T-helper 2 cell treated with Interferon-gamma antibody and Interleukin-4, amounts not matched to agents 5 μg/mL and 100 μg/mL, for 36 hours (primary cell): ENCODE measurements around the gene MRPL38.
"Not testable (repeated sequence)": the region's sequence is repeated elsewhere in the genome, so short reads cannot be mapped to it uniquely, and the experiment has no call there.

ENCODE experiments used
- DNase-seq: peaks from one replicate; pipeline ENCODE4 v3.0.0; 2021; ENCODE audit warnings: low spot score
- H3K27ac Mint-ChIP-seq: one replicate; pipeline ENCODE4 v1.8.0; 2021; ENCODE audit warnings: mild to moderate bottlenecking, mixed read lengths
- H3K27me3 Mint-ChIP-seq: one replicate; pipeline ENCODE4 v1.8.0; 2021; ENCODE audit warnings: low read depth, mixed read lengths
- H3K36me3 Mint-ChIP-seq: one replicate; pipeline ENCODE4 v1.8.0; 2021; ENCODE audit warnings: low read depth, mixed read lengths
- H3K4me1 Mint-ChIP-seq: one replicate; pipeline ENCODE4 v1.8.0; 2021; ENCODE audit warnings: low read depth, mixed read lengths
- H3K4me3 Mint-ChIP-seq: one replicate; pipeline ENCODE4 v1.8.0; 2022; ENCODE audit warnings: mild to moderate bottlenecking, moderate library complexity, mixed read lengths
- H3K9me3 Mint-ChIP-seq: one replicate; pipeline ENCODE4 v1.8.0; 2021; ENCODE audit warnings: mixed read lengths

MRPL38 gene

DNA sequence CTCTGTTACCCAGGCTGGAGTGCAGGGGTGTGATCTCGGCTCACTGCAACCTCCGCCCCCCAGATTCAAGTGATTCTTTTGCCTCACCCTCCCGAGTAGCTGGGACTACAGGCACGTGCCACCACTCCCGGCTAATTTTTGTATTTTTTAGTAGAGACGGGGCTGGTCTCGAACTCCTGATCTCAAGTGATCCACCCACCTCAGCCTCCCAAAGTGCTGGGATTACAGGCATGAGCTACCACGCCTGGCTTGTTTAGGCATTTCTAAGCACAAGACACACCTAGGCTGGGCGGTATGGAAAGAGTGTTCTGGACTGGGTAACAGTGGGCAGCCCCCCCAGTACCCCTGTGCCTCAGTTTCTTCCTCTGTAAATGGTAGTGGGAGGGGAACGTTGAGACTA, 34.5 kb downstream of the MRPL38 start:
- Mint-ChIP-seq H3K27ac (peak overlapping the region; percentile 21), H3K4me1 (peaks cover 18% of the 10 kb centered on the region)
- DNase-seq, H3K9me3 Mint-ChIP-seq, H3K36me3 Mint-ChIP-seq, H3K4me3 Mint-ChIP-seq, H3K27me3 Mint-ChIP-seq: not testable (repeated sequence)

- Mint-ChIP-seq H3K4me1 (peaks cover 24% of the 10 kb centered on the region), H3K27me3 (no peaks in the 10 kb centered on the region), H3K9me3 (no peaks in the 10 kb centered on the region), H3K36me3 (no peaks in the 10 kb centered on the region), H3K27ac (no peak overlapping the region), H3K4me3 (no peak overlapping the region)
- DNase-seq, result no peak
These were observed 35.2 kb downstream of the MRPL38 start for GRCh38 chr17:75869282-75870141.

DNA sequence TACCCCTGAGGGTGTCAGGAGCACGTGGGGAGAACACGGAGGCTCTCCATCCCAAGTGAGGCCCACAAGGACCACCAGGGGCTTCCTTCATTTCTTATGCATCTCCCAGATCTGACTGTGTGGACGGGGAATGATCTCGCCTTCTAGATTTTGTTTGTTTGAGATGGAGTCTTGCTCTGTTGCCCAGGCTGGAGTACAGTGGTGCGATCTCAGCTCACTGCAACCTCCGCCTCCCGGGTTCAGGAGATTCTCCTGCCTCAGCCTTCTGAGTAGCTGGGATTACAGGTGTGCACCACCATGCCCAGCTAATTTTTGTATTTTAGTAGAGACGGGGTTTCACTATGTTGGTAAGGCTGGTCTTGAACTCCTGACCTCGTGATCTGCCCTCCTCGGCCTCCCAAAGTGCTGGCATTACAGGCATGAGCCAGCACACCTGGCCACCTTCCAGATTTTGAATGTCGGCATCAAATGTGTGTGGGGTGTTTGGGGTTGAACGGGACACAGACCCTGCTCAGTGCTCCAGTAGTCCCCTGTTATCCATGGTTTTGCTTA, 35.9 kb downstream of the MRPL38 start:
- H3K9me3 Mint-ChIP-seq, H3K36me3 Mint-ChIP-seq, H3K4me3 Mint-ChIP-seq, H3K27me3 Mint-ChIP-seq, H3K27ac Mint-ChIP-seq, DNase-seq: not testable (repeated sequence)
- peaks cover 31% of the 10 kb centered on the region for H3K4me1 Mint-ChIP-seq

DNA sequence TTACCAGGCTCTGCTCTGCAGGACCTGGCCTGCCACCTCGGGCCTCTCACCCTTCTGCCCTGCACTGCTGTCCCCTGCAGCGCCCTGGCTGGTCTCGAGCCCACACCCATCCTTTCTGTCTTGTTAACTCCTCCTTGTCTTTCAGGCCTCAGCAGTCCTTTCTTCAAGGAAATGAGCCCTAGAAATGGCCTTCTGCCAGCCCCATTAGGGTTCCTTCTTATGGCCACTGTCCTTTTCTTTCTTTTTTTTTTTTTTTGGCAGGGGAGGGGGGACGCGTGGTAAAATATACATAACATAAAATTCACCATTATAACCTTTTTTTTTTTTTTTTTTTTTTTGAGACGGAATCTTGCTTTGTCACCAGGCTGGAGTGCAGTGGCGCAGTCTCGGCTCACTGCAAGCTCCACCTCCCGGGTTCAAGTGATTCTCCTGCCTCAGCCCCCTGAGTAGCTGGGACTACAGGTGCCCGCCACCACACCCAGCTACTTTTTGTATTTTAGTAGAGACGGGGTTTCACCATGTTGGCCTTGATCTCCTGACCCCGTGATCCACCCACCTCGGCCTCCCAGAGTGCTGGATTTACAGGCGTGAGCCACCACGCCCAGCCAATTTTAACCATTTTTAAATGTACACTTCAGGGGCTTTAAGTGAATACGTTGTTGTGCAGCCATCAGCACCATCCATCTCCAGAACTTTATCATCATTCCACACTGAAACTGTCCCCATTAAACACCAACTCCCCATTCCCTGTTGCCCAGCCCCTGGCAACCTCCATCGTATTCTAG, 39.1 kb downstream of the MRPL38 start:
- not testable (repeated sequence) for H3K27me3 Mint-ChIP-seq, H3K9me3 Mint-ChIP-seq, DNase-seq, H3K36me3 Mint-ChIP-seq
- peak overlapping the region; percentile 43 for H3K4me3 Mint-ChIP-seq
- peak overlapping the region; percentile 93 for H3K27ac Mint-ChIP-seq
- peaks cover 26% of the 10 kb centered on the region for H3K4me1 Mint-ChIP-seq

DNA sequence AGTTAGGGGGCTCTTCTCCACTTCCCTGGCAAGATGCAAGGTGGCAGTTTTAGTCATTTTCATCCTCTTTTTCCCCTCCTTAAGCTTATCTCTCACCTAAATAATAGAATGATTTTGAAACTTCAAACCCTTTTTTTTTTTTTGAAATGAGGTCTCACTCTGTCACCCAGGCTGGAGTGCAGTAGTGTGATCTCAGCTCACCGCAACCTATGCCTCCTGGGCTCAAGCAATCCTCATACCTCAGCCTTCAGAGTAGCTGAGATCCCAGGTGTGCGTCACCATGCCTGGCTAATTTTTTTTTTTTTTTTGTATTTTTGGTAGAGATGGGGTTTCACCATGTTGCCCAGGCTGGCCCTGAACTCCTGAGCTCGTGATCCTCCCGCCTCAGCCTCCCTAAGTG, 39.8 kb downstream of the MRPL38 start:
- H3K4me3 Mint-ChIP-seq, result peak overlapping the region; percentile 70

GRCh38 chr17:75864448-75864871, 40.2 kb downstream of the MRPL38 start:
- H3K9me3 Mint-ChIP-seq, result no peaks in the 10 kb centered on the region
- peaks cover 27% of the 10 kb centered on the region for H3K4me1 Mint-ChIP-seq
- DNase-seq, result peak; percentile 66
- no peaks in the 10 kb centered on the region for H3K36me3 Mint-ChIP-seq
- H3K4me3 Mint-ChIP-seq, result peak overlapping the region; percentile 70
- H3K27me3 Mint-ChIP-seq, result no peaks in the 10 kb centered on the region
- peak overlapping the region; percentile 93 for H3K27ac Mint-ChIP-seq

More for the DNA sequence above, 39.8 kb downstream of the MRPL38 start:
- not testable (repeated sequence) for DNase-seq, H3K9me3 Mint-ChIP-seq, H3K27me3 Mint-ChIP-seq, H3K36me3 Mint-ChIP-seq
- H3K4me1 Mint-ChIP-seq, result peaks cover 26% of the 10 kb centered on the region
- peak overlapping the region; percentile 93 for H3K27ac Mint-ChIP-seq

GRCh38 chr17:75861927-75862317, 42.8 kb downstream of the MRPL38 start:
- Mint-ChIP-seq H3K4me1 (peaks cover 40% of the 10 kb centered on the region), H3K4me3 (peak overlapping the region; percentile 2), H3K27ac (no peak overlapping the region), H3K27me3 (no peaks in the 10 kb centered on the region), H3K36me3 (no peaks in the 10 kb centered on the region), H3K9me3 (no peaks in the 10 kb centered on the region)
- DNase-seq, result no peak

DNA sequence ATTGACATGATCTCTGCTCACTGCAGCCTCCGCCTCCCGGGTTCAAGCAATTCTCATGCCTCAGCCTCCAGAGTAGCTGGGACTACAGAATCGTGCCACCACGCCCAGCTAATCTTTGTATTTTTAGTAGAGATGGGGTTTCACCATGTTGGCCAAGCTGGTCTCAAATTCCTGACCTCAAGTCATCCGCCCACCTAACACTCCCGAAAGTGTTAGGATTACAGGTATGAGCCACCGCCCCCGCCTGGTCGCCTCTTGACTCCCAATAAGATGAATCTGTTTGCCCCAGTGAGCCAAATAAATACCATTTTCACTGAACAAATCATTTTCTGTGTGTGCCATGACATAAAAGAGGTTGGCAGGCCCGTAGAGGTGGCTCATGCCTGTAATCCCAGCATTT, 45.3 kb downstream of the MRPL38 start:
- DNase-seq, H3K36me3 Mint-ChIP-seq, H3K9me3 Mint-ChIP-seq, H3K27me3 Mint-ChIP-seq, H3K4me3 Mint-ChIP-seq: not testable (repeated sequence)
- H3K4me1 Mint-ChIP-seq, result peaks cover 38% of the 10 kb centered on the region
- peak overlapping the region; percentile 86 for H3K27ac Mint-ChIP-seq

- Mint-ChIP-seq H3K9me3 (no peaks in the 10 kb centered on the region), H3K4me3 (no peak overlapping the region), H3K27ac (peak overlapping the region; percentile 88)
These were observed 48.5 kb downstream of the MRPL38 start for GRCh38 chr17:75856062-75856756.

GRCh38 chr17:75855310-75856061, 49.2 kb downstream of the MRPL38 start, which contains the start of gene WBP2:
Gene WBP2, minus strand, starts transcription at chr17:75855335. Its CDS starts 38 bp downstream, at chr17:75855297.
- peak; percentile 98 for DNase-seq
- Mint-ChIP-seq H3K4me3 (no peak within 1 kb of the TSS), H3K27ac (peak within 1 kb of the TSS; percentile 88), H3K36me3 (peaks cover 7% of the 10 kb centered on the region), H3K27me3 (no peaks in the 10 kb centered on the region), H3K4me1 (peaks cover 29% of the 10 kb centered on the region), H3K9me3 (no peaks in the 10 kb centered on the region)

More at GRCh38 chr17:75856062-75856756, 48.5 kb downstream of the MRPL38 start:
- peaks cover 5% of the 10 kb centered on the region for H3K36me3 Mint-ChIP-seq
- H3K27me3 Mint-ChIP-seq, result no peaks in the 10 kb centered on the region
- H3K4me1 Mint-ChIP-seq, result peaks cover 32% of the 10 kb centered on the region
- peak; percentile 7 for DNase-seq

GRCh38 chr17:75854881-75855309, 49.8 kb downstream of the MRPL38 start:
- no peak overlapping the region for H3K27ac Mint-ChIP-seq
- H3K36me3 Mint-ChIP-seq, result peaks cover 8% of the 10 kb centered on the region
- H3K4me1 Mint-ChIP-seq, result peaks cover 29% of the 10 kb centered on the region
- H3K9me3 Mint-ChIP-seq, result no peaks in the 10 kb centered on the region
- DNase-seq, result no peak
- H3K27me3 Mint-ChIP-seq, result no peaks in the 10 kb centered on the region
- no peak overlapping the region for H3K4me3 Mint-ChIP-seq

DNA sequence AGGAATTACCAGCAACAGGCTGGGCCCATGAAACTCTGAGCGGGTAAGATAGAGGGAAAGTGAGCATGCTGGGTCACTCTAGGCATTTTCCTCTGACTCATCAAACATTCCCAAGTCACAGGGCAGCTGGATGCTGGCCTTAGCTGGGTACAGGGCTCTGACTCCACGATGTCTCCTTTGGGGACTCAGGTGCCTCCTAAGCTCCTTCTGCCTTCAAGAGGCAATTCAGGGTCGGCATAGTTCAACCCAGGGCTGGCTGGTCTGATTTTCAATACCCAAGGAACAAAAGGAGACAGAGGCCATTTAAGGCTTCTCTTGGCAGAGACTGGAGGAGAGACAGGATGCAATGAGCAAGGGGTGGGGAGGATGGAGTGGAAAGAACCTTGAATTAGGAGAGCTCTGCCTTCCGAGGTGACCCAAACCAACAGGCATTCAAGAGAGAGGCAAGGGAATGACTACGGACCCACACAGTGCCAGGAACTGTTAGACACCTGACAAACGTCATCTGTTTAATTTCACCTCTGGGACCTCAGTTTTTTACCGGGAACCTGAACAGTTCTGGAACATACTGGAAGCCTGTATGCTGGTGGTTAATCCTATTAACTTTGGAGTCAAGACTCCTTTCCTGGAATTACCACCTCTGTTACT, 50.5 kb downstream of the MRPL38 start:
- Mint-ChIP-seq H3K27me3 (no peaks in the 10 kb centered on the region), H3K4me3 (no peak overlapping the region)

More for the DNA sequence above, 50.5 kb downstream of the MRPL38 start:
- peaks cover 26% of the 10 kb centered on the region for H3K4me1 Mint-ChIP-seq
- DNase-seq, result no peak
- peaks cover 14% of the 10 kb centered on the region for H3K36me3 Mint-ChIP-seq
- no peaks in the 10 kb centered on the region for H3K9me3 Mint-ChIP-seq
- no peak overlapping the region for H3K27ac Mint-ChIP-seq
